KOPT-K1 (cell line): Measurements from ENCODE around the gene CAPS.

Experiments
- H3K27ac ChIP-seq: fragments of 200-600 bp; sonication (generic); 2 replicates; pipeline ENCODE4 v1.5.1; 2016; ENCODE audit warnings: antibody characterized with exemption, mild to moderate bottlenecking, low read depth, low read length; ENCODE audit not compliant: poor library complexity, severe bottlenecking
- H3K36me3 ChIP-seq: fragments of 200-600 bp; sonication (generic); 2 replicates; pipeline ENCODE4 v1.5.1; 2017; ENCODE audit warnings: antibody characterized with exemption, mild to moderate bottlenecking, low read length, moderate library complexity; ENCODE audit not compliant: insufficient read depth
- H3K9me3 ChIP-seq: fragments of 200-600 bp; sonication (generic); 2 replicates; pipeline ENCODE4 v1.5.1; 2017; ENCODE audit warnings: antibody characterized with exemption, low read length, mild to moderate bottlenecking; ENCODE audit not compliant: insufficient read depth, poor library complexity, severe bottlenecking

Gene CAPS

DNA sequence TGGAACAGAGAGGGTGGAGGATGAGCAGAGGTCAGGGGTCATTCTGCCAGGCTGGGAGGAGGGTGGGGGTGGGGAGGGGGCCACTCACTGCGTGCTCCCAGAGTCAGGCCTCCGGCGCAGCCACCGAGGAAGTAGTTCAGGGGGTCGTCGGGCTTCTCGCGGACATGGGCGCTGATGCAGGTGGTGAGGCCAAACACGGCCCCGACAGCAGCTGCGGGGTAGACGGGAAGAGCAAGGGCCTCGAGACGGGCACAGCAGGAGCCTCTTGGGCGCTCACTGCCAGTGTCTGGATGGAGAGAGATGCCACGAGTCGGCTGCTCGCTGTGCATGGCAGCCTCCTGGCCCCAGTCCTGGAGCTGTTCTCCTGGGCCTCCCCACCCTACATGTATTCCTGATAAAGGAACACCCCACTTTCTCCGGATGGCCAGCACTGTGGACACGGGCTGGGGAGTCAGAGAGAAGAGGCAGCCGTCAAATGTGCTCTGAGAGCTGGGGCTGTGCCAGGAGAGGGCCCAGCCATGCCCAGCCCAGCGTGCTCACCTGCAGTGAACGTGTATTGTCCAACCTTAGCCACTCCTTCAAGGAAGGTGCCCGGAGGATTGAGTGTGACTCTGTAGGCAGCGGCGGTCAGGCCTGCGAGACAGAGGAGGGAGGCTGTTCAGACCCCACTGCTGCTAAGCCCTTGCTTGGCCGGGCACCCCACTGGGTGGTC is 17.5 kb upstream of the CAPS start:
- Histone ChIP-seq H3K36me3 (peaks cover 49% of the 10 kb centered on the region; the same call in 1 of the 2 replicates), H3K9me3 (no peaks in the 10 kb centered on the region), H3K27ac (no peak overlapping the region)

- no peaks in the 10 kb centered on the region for H3K9me3 ChIP-seq
- H3K36me3 ChIP-seq = peaks cover 49% of the 10 kb centered on the region; the same call in 1 of the 2 replicates
- no peak overlapping the region for H3K27ac ChIP-seq
Observed at GRCh38 chr19:5897189-5897969, 16.7 kb upstream of the CAPS start.

GRCh38 chr19:5899728-5900526 is 14.1 kb upstream of the CAPS start:
- H3K36me3 ChIP-seq = peaks cover 40% of the 10 kb centered on the region; the same call in 1 of the 2 replicates
- no peak overlapping the region for H3K27ac ChIP-seq
- no peaks in the 10 kb centered on the region for H3K9me3 ChIP-seq

DNA sequence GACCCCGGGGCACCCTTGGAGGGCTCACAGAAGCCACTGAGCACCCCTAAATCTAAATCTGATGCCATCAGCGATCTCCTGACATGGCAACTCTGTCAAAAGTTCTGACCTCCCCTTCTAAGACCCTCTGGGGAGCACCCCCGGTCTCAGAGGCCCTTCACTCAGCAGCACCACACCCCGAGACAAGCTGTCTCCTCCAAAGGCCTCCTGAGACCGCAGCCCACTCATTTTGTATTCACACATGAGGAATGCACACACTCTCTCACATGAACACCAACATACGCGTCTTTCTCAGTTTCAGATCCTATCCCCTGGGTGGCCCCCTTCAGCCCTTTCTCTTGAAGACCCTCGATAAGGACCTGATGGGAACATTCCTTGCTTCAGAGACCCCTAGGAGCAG is 13.1 kb upstream of the CAPS start:
- H3K9me3 ChIP-seq = no peaks in the 10 kb centered on the region
- peaks cover 29% of the 10 kb centered on the region; the same call in 1 of the 2 replicates for H3K36me3 ChIP-seq
- no peak overlapping the region for H3K27ac ChIP-seq

GRCh38 chr19:5903056-5903623 is 10.9 kb upstream of the CAPS start:
- Histone ChIP-seq H3K27ac (peak overlapping the region; percentile 87), H3K36me3 (peaks cover 18% of the 10 kb centered on the region; the same call in 1 of the 2 replicates), H3K9me3 (no peaks in the 10 kb centered on the region)

- Histone ChIP-seq H3K36me3 (peaks cover 18% of the 10 kb centered on the region; the same call in 1 of the 2 replicates), H3K9me3 (no peaks in the 10 kb centered on the region), H3K27ac (peak within 1 kb of the TSS; percentile 87)
Observed at GRCh38 chr19:5903624-5904351, 10.3 kb upstream of the CAPS start, which contains the start of gene NDUFA11. TSS of gene NDUFA11 (minus strand) at chr19:5903790. CDS start at chr19:5903708, 82 bp downstream.

DNA sequence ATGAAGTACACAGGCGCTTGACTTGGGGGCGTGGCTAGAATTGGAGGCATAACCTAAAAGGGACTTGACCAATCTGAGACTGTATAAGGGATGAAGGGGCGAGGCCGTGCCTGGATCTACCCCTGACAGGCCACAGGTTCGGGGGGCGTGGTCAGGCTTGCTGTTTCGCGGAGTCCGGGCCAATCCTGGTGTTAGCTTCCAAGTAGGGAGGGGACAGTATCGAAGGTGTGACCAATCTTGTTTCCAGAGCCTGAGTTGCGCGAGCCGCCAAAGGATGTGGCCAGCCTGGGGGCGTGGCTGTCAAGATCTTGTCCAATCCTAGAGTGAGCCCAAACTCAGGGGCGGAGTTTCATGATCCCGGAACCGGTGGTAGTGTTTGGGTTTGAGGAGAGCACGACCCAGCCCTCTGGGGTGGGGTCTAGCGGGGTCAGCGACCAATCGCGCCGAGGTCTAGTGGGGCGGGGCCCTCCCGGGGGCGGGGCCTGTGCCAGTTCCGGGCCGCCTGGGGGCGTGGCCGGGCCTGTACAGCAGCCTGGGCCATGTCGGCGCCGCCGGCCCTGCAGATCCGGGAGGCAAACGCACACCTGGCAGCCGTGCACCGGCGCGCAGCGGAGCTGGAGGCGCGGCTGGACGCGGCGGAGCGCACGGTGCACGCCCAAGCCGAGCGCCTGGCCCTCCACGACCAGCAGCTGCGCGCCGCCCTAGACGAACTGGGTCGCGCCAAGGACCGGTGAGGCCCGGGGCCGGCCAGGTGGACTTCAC is 9.5 kb upstream of the CAPS start, which contains the start of gene VMAC:
VMAC (plus strand) TSS at position 521 of the 762 bp plus-strand sequence; CDS start at position 540, 19 bp downstream.
- Histone ChIP-seq H3K27ac (peak within 1 kb of the TSS; percentile 87), H3K36me3 (peaks cover 22% of the 10 kb centered on the region; the same call in 1 of the 2 replicates), H3K9me3 (no peaks in the 10 kb centered on the region)

DNA sequence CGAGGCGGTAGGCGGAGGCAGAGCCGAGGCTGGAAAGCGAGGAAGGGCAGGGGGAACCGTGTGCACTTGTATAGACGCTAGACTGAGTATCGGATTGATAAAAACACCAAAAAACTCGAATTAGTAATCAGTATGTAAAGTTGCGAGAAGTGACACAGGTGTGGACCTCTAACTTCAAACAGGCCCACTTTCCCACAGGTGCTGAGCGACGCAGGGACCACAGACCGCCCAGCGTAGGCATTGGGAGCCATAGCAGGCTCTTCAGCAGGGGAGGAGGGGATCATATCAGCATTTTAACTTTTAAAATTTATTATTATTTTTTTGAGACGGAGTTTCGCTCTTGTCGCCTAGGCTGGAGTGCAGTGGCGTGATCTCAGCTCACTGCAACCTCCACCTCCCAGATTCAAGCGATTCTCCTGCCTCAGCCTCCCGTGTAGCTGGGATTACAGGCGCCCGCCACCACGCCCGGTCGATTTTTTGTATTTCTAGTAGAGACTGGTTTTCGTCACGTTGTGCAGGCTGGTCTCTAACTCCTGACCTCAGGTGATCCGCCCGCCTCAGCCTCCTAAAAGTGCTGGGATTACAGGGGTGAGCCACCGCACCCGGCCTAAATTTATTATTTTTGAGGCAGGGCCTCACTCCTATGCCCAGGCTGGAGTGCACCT is 8.8 kb upstream of the CAPS start:
- H3K27ac ChIP-seq = peak overlapping the region; percentile 68
- no peaks in the 10 kb centered on the region for H3K9me3 ChIP-seq
- H3K36me3 ChIP-seq = peaks cover 23% of the 10 kb centered on the region; the same call in 1 of the 2 replicates

DNA sequence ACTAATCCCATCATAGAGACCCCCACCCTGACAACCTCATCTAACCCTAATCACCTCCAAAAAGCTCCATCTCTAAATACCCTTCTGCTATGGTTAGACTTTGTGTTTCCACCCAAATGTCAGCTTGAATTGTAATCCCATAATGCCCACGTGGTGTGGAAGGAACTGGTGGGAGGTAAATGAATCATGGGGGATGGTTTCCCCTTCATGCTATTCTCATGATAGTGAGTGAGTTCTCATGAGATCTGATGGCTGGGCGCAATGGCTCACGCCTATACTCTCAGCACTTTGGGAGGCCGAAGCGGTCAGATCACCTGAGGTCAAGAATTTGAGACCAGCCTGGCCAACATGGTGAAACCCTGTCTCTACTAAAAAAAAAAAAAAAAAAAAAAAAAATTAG is 6.8 kb upstream of the CAPS start:
- Histone ChIP-seq H3K27ac (no peak overlapping the region), H3K9me3 (no peaks in the 10 kb centered on the region), H3K36me3 (peaks cover 13% of the 10 kb centered on the region; the same call in 1 of the 2 replicates)

DNA sequence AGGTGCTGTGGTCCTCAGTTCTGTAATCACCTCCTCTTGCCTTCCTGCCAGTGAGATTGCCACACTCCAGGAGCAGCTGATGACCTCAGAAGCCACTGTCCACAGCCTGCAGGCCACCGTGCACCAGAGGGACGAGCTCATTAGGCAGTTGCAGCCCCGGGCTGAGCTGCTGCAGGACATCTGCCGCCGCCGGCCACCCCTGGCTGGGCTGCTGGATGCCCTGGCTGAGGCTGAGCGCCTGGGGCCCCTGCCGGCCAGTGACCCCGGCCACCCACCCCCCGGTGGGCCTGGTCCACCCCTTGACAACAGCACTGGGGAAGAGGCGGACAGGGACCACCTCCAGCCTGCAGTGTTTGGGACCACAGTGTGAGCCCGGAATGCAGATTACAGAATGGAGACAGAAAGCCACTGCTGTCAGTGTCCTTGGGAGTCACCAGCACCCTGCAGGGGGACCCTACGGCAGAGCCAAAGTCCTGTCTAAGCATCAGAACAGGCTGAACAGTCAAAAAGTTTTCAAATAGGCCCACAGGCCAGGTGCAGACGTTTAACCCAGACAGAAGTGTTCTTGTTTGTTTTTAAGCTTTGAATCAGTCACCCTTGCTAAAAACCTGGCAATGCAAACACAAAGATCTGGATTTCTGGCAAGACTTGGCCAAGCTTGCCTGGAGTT is 5.1 kb upstream of the CAPS start:
- H3K9me3 ChIP-seq = no peaks in the 10 kb centered on the region
- peaks cover 19% of the 10 kb centered on the region; the same call in 1 of the 2 replicates for H3K36me3 ChIP-seq
- H3K27ac ChIP-seq = no peak overlapping the region

DNA sequence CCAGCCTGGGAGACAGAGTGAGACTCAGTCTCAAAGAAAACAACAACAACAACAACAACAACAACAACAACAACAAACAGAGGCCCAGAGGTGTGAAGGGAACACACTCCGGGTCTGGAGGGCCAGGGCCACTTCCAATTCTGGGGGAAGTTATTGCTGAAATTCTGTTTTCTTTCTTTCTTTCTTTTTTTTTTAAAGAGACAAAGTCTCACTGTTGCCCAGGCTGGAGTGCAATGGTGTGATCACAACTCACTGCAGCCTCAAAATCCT is 3.5 kb upstream of the CAPS start:
- Histone ChIP-seq H3K27ac (no peak overlapping the region), H3K9me3 (no peaks in the 10 kb centered on the region), H3K36me3 (peaks cover 33% of the 10 kb centered on the region; the same call in 1 of the 2 replicates)

GRCh38 chr19:5911366-5911765 is 2.7 kb upstream of the CAPS start:
- Histone ChIP-seq H3K9me3 (no peaks in the 10 kb centered on the region), H3K36me3 (peaks cover 41% of the 10 kb centered on the region), H3K27ac (no peak overlapping the region)

DNA sequence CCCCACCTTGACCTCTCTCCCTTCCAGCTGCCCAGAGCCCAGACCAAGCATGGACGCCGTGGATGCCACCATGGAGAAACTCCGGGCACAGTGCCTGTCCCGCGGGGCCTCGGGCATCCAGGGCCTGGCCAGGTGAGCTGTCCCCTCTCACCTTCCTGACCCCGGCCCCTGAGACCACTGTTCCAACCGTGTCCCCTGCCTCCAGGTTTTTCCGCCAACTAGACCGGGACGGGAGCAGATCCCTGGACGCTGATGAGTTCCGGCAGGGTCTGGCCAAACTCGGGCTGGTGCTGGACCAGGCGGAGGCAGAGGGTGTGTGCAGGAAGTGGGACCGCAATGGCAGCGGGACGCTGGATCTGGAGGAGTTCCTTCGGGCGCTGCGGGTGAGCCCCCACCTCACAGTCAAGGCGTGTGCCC is 312 bp downstream of the CAPS start:
- H3K27ac ChIP-seq = no peak overlapping the region
- H3K36me3 ChIP-seq = peaks cover 66% of the 10 kb centered on the region
- H3K9me3 ChIP-seq = no peaks in the 10 kb centered on the region
